Islet of Langerhans (tissue), 1 donor: ENCODE results near the gene MAL.

ENCODE experiments used
- FAIRE-seq: peaks from one replicate; lab custom pipeline; 2011; peaks lifted over from hg19 to GRCh38; lab: Jason Lieb, UNC

Gene MAL

GRCh38 chr2:95025406-95026319 lies at the start of gene MAL:
TSS of gene MAL (plus strand) at chr2:95025708. CDS start at chr2:95025793, 85 bp downstream.
- FAIRE-seq = no peak

- FAIRE-seq = no peak
Measured at GRCh38 chr2:94977826-94978225, 47.7 kb upstream of the MAL start.

GRCh38 chr2:94978917-94979316 lies 46.6 kb upstream of the MAL start:
- no peak for FAIRE-seq

GRCh38 chr2:94979406-94980375 lies 45.8 kb upstream of the MAL start:
- FAIRE-seq = no peak

GRCh38 chr2:94980406-94980805 lies 45.1 kb upstream of the MAL start:
- no peak for FAIRE-seq

- FAIRE-seq = no peak
Measured at GRCh38 chr2:94982156-94982555, 43.4 kb upstream of the MAL start.

GRCh38 chr2:94982675-94983074 lies 42.8 kb upstream of the MAL start:
- no peak for FAIRE-seq

GRCh38 chr2:94984964-94985575 lies 40.4 kb upstream of the MAL start:
- no peak for FAIRE-seq

- no peak for FAIRE-seq
Measured at GRCh38 chr2:94985636-94986035, 39.9 kb upstream of the MAL start.

GRCh38 chr2:94986392-94986963 lies 39.0 kb upstream of the MAL start:
- FAIRE-seq = no peak

- no peak for FAIRE-seq
Measured at GRCh38 chr2:94987074-94988020, 38.2 kb upstream of the MAL start.

GRCh38 chr2:94990956-94991355 lies 34.6 kb upstream of the MAL start:
- FAIRE-seq = no peak

GRCh38 chr2:94992360-94992759 lies 33.1 kb upstream of the MAL start:
- no peak for FAIRE-seq

- FAIRE-seq = no peak
Measured at GRCh38 chr2:94993176-94994062, 32.1 kb upstream of the MAL start.

GRCh38 chr2:94994063-94994913 lies 31.2 kb upstream of the MAL start:
- no peak for FAIRE-seq

- no peak for FAIRE-seq
Measured at GRCh38 chr2:94994914-94995552, 30.5 kb upstream of the MAL start.

- FAIRE-seq = no peak
Measured at GRCh38 chr2:94995553-94996304, 29.8 kb upstream of the MAL start.
